ENCODE data around the gene FGF23.

- TF ChIP-seq REST (IDR thresholded peaks at IDR 0.05; ENCODE audit: insufficient read depth in 1 of 2, low read depth in 2 of 2, low read length in 2 of 2), result no peak
- TF ChIP-seq TAF1 (IDR thresholded peaks at IDR 0.05; ENCODE audit: borderline replicate concordance, insufficient read depth, low read length), result no peak
- TF ChIP-seq SIN3A (IDR thresholded peaks at IDR 0.05; ENCODE audit: borderline replicate concordance, insufficient read depth, low read length), result no peak
- no peak for TF ChIP-seq POLR2AphosphoS5 (IDR thresholded peaks at IDR 0.05; ENCODE audit: low read depth, low read length)
Observed at GRCh38 chr12:4421590-4422031, 42.1 kb upstream of the FGF23 start.

Data from PFSK-1 (cell line).